HL-60 (cell line): Measurements from ENCODE around the gene ALDH1A2.

Experiments used
- DNase-seq, 2 experiments: peaks; one replicate each; pipeline ENCODE4 v3.0.0-alpha.2; 2010 to 2020; ENCODE audit warnings: low read depth in 1 of 2, low spot score in 1 of 2
- H3K27ac ChIP-seq: fragments of 250-450 bp; sonication (Bioruptor Pico); replicated peaks from 2 replicates; pipeline ENCODE4 v1.5.1; 2020; ENCODE audit warnings: mild to moderate bottlenecking, moderate library complexity
- H3K27me3 ChIP-seq: fragments of 250-450 bp; sonication (Bioruptor Pico); 2 replicates; pipeline ENCODE4 v1.5.1; 2021; ENCODE audit warnings: mild to moderate bottlenecking, moderate library complexity; ENCODE audit not compliant: insufficient read depth, poor library complexity, severe bottlenecking
- H3K4me3 ChIP-seq: replicated peaks from 2 replicates; pipeline ENCODE4 v1.5.1; 2011; ENCODE audit warnings: mild to moderate bottlenecking, control low read depth, low read length; ENCODE audit not compliant: insufficient read depth
- CTCF ChIP-seq: IDR thresholded peaks from one replicate; pipeline ENCODE4 v1.5.1; 2011; ENCODE audit warnings: low read length, control low read depth, inconsistent platforms; ENCODE audit not compliant: insufficient read depth
- GABPA ChIP-seq: IDR thresholded peaks from 2 replicates; pipeline ENCODE4 v1.6.1; 2012; ENCODE audit warnings: low read depth
- POLR2AphosphoS5 ChIP-seq: IDR thresholded peaks from 2 replicates; pipeline ENCODE4 v1.6.1; 2012; ENCODE audit warnings: low read depth
- REST ChIP-seq: IDR thresholded peaks from 2 replicates; pipeline ENCODE4 v1.6.1; 2012; ENCODE audit warnings: low read depth; ENCODE audit not compliant: insufficient replicate concordance
- SPI1 ChIP-seq: IDR thresholded peaks from 2 replicates; pipeline ENCODE4 v1.6.1; 2012; ENCODE audit warnings: low read depth, mild to moderate bottlenecking, borderline replicate concordance

Gene ALDH1A2

GRCh38 chr15:57917998-57918397 lies 147.5 kb downstream of the ALDH1A2 start:
- DNase-seq = no peak
- no peak for TF ChIP-seq POLR2AphosphoS5
- TF ChIP-seq SPI1 = no peak
- no peak for TF ChIP-seq GABPA
- TF ChIP-seq CTCF = no peak
- TF ChIP-seq REST = no peak
- H3K27me3 ChIP-seq = peaks cover 2% of the 10 kb centered on the region
- H3K27ac ChIP-seq = no peak overlapping the region
- no peak overlapping the region for H3K4me3 ChIP-seq

- no peak overlapping the region for H3K4me3 ChIP-seq
- peaks cover 2% of the 10 kb centered on the region for H3K27me3 ChIP-seq
- H3K27ac ChIP-seq = no peak overlapping the region
- no peak for TF ChIP-seq CTCF
- TF ChIP-seq POLR2AphosphoS5 = no peak
- no peak for TF ChIP-seq REST
- no peak for TF ChIP-seq GABPA
- TF ChIP-seq SPI1 = no peak
- DNase-seq = no peak
Observed at GRCh38 chr15:57916695-57917094, 148.8 kb downstream of the ALDH1A2 start.

- no peak for TF ChIP-seq CTCF
- no peak for TF ChIP-seq POLR2AphosphoS5
- no peak for TF ChIP-seq SPI1
- no peak for TF ChIP-seq REST
- no peak for TF ChIP-seq GABPA
- no peak overlapping the region for H3K27ac ChIP-seq
- H3K27me3 ChIP-seq = peaks cover 2% of the 10 kb centered on the region
- no peak overlapping the region for H3K4me3 ChIP-seq
- no peak for DNase-seq
Observed at GRCh38 chr15:57915827-57916531, 149.5 kb downstream of the ALDH1A2 start.
